Right forelimb (tissue), 1 donor: ENCODE measurements around the gene TNFRSF18.

Source experiments
- DNase-seq: peaks from one replicate; pipeline ENCODE4 v3.0.0-alpha.2; 2018

The TNFRSF18 gene

DNA sequence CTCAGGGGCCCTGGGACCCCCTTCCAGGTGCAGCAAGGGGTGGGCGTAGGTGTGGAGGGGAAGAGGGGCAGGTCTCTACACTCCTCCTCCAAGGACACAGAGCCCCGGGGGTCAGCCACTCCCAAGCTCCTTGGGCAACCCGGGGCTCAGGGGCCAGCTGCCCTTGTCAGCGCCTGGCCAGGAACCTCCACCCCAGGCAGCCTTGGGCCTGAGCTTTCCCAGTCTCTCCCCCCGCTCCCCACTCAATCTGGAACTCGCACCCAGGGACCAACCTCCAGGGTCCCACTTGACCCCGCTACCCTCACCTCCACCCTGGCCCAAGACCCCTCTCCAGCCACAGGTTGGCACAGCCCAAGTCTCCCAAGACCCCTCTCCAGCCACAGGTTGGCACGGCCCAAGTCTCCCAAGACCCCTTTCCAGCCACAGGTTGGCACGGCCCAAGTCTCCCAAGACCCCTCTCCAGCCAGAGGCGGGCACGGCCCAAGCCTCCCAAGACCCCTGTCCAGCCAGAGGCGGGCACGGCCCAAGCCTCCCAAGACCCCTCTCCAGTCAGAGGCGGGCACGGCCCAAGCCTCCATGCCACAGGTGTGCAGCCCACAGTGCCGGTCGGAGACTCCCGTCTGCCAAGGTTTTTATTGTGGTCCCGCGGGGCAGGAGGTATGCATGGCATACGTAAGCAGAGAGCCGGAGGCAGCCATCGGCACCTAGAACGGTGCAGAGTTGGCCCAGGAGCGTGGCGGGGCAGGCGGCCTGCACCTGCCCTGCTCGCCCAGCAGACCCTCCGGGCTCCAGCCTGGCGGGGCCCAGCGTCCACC is 4.5 kb upstream of the TNFRSF18 start:
- DNase-seq, result peak; percentile 39

DNA sequence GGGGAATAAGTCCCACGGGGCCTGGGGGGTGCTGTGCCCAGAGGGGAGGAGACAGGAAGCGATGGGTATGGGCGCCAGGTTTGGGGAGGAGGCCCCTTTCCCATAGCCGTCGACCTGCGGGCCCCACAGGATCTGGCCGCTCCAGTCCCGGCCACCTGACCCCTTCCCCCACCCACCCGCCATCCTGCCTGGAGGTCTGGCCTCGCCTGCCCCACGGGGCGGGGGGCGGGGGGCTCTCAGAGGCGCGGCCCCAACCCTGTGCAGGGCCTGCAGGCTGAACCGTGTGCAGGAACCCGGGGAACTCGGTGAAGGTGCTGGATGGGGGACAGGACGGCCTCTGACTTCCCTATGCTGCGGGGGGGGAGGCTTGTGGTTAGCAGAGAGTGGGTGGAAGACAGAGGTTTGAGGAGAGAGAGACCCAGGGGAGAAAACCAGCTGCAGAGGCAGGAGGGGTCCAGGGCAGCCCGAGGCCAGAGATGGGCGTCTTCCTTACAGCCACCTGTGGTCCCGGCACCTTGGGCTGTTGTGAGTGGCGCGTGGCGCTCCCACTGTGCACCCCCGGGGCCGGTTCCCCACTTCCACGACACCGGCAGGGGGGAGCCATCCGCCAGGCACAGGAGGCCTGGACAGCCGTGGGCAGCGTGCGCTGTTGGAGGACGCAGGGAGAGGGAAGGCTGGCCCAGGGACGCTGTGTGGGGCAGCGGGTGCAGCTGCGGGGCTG is 2.5 kb upstream of the TNFRSF18 start:
- DNase-seq, result peak; percentile 52

DNA sequence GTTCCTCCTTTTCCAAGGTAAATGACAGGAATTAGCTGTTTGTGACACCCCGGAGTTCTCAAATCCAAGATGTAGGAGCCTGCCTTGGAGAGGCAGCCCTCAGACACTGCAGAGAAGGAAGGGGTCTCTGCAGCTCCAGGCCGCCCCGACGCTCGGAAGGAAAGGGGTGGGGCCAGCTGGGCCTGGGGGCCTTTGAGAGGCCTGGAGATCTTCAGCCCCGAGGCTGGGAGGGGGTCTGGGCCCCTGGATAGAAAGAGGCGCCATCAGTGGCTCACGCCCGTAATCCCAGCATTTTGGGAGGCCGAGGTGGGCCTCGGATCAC is 1.1 kb upstream of the TNFRSF18 start:
- peak; percentile 30 for DNase-seq

DNA sequence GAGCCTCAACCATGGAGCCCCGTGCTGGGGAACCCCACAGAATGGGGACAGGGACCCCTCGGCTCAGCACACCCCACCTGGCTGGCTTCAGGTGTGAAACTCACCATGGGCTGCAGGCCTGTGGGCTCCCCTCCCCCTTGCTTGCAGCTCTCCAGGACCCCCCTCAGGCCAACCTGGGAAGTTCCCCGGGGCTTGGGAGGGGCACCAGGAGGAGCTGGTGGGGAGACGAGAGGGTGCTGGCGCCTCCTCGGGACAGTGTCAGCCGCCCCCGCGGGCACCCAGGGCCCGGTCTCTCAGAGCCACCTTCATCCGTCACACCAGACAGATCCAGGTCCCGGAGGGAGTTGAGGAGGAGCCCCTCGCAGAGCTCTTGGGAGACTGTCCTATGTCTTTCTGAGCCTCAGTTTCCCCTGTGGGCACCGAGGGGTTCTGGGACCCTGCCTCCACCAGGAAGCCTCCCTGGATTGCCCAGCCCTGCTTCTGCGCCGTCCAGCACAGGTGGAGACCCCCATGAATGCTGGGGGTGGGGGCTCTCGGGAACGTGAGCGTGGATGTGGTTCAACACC is 657 bp upstream of the TNFRSF18 start:
- peak; percentile 40 for DNase-seq

DNA sequence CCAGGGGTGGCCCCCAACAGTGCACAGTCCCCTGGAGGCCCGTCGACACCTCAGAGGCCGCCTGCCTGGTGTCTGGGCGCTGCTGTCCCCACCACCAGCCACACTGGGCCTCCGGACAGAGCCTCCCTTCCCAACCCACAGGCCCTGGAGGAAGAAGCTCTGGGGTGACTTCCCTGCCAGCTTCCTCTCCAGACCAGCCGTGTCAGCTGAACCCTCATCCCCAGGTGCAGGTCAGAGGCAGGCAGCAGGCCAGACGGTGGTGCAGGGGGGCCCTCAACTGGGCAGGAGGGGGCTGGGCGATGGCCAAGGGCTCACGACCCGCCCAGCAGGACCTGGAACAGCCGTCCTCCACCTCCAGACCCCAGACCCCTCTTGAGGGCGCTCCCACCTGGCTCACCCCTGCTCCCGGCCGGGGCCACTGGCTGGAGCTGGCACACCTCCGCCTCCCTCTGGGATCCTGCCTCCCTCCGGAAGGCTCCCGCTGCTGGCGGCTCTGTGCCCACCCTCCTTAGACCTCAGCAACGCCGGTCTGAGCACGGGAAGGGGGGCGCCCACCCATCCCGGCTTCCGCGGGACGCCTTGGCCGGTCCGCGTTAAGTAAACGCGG is 520 bp downstream of the TNFRSF18 start:
- peak; percentile 47 for DNase-seq

DNA sequence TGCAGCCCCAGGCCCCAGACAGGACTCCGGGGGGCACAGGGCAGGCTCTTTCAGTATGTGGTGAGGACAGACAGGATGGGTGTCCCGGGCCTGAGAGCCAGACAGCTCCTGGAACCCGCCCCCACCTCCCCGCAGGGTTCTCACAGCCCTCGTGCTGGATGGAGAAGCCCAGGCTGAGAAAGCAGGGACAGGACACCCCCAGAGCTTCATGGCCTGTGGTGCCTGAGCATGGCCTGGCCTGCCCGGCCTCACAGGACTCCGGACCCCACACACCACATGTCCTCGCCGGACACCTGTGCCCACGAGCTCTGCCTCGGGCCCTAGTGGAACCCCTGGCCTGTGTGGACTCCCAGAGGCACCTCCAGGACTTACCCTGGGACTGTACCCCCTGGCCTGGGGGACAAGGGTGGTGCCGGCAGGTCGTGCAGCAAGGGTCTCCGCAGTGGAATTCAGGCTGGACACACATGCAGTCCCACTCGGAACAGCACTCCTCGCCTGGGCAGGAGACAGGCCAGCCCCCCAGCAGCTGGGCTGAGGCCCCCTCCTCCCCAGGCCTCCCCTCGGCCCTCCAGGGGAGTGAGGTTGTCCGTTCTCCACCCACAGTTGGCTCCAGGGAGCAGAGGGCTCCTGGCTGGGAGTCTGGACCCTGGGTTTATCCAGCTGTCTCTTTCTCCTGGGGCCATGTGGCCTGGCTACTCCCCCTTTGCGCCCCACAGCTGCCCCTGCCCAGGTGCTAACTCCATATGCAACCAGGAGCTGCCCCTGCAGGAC is 1.2 kb downstream of the TNFRSF18 start:
- peak; percentile 44 for DNase-seq

DNA sequence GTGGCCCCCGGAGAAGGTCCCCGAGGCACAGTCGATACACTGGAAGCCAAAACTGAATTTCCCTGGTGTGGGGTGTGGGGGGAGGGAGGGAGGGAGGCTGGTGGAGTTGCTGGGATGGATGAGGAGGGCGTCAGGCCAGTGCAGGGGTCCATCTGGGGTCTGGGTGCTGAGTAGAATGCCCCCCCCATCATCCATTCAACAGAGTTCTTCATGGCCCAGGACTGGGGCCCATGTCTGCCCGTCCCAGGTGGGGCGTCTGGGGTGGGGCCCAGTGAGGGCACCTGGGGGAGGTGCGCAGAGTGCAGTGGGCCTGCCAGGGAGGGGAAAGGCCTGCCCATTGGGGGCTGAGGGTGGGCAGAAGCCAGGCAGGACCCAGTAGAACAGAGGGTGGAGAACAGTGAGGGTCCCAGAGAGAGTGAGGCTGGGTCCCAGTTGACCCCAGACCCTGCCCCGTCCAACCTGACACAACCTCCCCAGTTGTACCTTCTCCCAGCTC is 1.9 kb downstream of the TNFRSF18 start:
- no peak for DNase-seq

DNA sequence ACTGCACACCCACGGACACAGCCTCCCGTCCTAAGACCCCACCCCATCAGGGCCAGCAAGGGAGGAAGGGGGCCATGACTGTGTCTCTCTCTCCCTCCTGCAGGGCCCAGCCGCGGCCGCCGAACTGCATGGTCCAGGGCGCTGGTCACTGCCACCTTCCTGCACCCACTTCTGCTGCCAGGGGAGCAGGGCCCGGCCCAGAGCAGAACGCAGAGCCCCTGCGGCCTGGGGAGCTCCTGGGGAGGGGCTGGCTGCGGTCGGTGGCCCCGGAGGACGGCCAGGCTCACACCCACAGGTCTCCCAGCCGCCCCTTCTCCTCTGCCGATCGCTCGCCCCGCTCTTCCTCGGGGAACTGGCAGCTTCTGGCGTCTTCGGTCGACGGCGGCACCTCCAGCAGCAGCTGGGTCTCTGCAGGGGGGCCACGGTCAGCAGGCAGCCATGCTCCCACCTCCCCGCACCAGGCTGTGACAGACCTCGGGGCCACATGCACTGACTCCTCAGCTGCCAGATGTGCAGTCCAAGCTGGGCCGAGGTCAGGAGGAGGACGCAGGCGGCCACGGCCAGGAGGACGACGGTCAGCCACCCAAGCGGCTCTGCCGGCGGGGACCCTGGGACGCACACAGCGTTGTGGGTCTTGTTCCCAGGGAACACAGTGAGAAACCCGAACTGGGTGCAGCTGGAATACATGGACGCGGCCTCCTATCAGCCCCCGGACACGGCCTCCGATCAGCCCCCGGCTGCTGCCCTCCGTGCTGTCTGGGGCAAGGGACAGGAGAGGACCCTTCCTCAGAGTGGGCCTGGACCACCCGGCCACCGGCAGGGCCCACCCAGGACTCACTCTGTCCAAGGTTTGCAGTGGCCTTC is 2.6 kb downstream of the TNFRSF18 start:
- DNase-seq, result peak; percentile 40

DNA sequence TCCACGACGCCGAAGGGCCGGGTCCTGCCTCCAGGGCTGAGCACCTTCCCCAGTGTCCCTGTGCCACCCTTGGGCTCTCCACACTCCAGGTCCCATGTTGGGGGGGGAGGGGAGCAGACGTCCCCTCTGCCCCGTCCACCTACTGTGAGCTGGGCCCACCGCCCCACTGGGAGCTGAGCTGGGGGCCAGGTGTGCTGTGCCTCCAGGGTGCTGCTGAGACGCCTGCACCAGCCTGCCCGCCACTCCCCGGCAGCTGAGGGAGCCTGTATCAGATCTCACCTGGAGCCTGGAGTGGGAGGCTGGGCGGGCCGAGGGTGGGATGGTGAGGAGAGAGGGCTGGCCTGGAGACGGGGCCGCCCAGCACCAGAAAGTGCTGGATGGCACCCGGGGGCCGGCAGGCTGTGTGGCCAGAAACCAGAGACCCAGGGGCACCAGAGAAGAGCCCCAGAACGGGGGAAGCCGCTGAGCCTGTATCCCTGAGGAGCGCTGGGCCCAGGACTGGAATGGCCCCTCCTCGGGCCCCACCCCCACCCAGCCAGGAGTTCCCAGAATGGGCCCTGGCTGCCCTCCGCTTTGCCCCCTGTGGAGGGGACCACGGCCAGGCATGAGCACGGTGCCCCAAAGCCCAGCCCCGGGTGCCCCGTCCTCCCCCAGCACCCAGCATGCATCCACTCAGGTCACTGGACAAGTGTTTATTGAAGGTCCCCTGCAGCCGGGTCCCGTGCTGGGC is 3.4 kb downstream of the TNFRSF18 start:
- peak; percentile 40 for DNase-seq

DNA sequence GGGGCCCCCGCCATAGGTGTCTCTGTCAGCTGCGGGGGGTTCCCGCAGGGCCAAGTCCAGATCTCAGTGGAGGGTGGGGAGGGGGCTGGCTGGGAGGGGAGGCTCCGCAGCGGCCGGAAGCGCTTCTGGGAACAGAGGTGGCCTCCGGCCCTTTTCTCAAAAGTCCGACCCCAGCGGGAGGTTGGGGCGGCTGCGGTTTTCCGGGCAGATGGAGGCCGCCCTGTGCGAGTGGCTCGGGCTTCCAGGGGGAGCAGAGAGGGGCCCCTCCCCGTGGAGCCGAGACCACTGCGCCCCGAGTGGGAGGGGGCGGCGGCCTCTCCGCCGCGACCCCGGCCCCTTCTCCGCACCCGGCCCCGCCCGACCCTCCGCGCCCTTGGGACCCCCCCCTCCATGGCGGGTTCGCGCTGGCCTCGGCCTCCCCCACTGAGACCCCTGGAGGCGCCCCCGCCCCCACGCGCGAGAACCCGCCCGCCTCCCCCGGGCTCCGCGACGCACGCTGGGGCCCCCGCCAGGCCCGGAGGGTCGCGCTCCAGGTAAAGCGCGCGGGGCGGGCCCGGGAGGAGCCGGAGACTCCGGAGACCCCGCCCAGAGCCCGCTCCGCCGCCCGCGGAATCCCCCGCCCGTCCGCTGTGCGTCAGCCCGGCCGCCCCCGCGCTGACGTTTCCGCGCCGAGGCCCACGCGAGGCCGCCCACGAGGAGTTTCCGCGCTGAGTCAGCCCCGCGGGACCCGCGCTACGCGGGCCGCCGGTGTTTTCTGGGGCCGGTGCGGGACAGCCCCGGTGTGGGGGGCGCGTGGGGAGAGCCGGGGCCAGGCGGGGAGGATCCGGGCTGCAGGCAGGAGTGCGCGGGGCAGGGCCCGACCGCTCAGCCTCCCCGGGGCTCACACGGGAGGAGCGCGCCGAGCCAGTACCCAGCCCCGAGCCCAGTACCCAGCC is 5.2 kb downstream of the TNFRSF18 start:
- peak; percentile 63 for DNase-seq

DNA sequence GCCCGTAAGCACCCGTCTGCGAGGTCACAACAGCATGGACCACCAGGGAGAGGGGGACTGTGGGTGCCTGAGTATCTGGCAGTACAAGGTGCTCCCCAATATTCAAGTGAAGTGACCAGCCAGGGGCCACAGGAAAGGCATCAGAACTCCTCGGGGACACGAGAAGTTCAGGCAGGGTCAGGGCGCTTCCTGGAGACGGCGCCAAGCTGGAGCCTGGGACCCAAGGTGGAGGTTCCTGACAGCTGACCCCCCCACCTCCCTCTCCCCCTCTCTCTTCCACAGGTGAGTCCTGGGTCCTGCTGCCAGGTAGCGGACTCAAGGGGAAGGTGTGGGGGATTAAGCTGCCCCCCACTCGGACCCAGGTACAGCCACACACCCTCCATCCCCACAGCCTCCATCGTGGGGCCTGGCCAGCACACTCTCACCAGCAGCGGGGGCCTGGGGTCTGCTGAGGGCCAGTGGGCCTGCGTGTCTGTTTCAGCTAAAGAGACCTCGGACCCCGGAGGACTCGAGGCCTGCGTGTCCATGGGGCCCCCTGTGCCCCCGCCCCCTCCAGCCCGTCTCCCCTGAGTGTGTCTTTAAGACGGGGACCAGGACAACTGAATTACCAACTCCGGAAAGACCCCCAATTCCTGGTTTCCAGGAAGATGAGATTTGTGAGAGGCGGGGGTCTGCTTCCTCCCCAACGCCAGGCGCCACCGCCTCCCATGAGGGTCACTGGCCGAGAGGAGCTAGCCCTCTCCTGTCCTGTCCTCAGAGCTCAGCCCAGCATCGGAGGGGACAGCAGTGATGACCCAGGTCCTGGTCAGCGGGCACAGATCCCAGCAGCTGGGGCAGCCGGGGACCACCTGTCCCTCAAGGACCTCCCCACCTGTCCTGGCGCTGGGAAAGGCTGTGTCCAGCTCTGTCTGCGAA is 6.2 kb downstream of the TNFRSF18 start:
- peak; percentile 46 for DNase-seq

DNA sequence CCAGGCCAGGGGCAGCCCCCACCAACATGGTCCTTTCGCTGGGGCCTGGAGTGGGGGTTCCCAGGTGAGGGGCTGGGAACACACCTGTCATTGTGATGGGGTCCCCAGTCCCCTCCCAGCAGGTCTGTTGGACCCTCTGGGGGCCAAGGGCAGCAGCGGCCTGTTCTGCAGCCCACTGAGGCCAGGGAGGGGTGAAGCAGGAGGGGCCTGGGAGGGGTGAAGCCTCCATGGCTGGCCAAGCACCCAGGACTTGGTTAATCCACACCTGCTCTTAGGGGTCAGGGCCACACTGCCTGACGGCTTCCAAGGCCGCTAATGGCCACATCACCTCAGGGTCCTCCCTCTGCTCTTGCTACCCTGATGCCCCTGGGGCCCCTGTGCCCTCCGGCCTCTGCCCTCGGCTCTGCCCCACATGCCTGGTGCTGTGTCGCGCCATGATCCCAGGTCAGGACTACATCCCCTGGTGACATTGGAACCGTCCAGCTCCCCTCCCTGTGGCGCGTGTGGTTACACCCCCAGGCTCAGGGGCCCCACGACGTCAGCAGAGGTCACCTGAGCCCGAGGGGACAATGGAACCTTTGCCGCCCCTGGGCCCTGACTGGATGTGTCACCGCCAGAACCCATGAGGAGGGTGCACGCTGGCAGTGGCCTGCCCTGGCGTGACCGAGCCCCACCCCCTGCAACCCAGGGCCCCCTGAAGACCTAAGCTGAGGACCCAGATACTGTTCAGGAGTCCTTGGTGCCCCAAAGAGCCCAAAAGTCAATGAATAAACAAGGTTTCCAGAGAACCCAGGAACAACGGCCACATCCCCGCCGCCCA is 7.0 kb downstream of the TNFRSF18 start:
- DNase-seq, result peak; percentile 37

DNA sequence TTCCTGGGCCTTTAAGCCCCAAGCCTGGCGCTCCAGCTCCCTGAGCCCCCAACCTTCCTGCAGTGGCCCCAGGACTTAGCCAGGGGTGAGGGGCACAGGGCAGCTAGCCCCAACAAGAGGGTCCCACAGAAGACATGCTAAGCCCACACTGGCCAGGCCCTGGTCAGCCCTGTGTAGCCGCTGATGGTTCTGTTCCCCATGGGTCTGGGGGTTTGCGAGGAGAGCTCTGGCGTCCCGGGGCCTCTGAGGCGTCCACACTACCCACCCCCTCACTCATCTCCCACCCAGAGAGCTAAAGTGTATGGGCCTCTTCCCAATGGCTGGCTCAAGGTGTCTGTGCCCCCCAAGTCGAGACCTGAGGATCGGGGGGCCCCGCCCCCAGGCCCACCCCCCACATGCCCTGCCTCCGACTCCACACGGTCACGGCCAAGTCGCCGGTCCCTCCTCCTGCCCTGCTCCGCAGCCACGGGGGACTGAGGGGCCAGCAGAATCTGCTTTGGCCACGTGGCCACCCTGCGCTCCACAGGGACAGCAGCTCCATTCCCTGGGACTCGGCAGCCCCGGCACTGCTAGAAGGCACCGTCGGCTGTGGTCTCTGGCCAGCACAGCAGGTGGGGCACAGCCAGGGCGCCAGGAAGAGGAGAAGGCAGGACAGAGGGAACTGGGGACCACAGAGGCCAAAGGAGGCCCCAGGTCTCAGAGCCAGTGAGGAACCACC is 7.8 kb downstream of the TNFRSF18 start:
- peak; percentile 24 for DNase-seq

DNA sequence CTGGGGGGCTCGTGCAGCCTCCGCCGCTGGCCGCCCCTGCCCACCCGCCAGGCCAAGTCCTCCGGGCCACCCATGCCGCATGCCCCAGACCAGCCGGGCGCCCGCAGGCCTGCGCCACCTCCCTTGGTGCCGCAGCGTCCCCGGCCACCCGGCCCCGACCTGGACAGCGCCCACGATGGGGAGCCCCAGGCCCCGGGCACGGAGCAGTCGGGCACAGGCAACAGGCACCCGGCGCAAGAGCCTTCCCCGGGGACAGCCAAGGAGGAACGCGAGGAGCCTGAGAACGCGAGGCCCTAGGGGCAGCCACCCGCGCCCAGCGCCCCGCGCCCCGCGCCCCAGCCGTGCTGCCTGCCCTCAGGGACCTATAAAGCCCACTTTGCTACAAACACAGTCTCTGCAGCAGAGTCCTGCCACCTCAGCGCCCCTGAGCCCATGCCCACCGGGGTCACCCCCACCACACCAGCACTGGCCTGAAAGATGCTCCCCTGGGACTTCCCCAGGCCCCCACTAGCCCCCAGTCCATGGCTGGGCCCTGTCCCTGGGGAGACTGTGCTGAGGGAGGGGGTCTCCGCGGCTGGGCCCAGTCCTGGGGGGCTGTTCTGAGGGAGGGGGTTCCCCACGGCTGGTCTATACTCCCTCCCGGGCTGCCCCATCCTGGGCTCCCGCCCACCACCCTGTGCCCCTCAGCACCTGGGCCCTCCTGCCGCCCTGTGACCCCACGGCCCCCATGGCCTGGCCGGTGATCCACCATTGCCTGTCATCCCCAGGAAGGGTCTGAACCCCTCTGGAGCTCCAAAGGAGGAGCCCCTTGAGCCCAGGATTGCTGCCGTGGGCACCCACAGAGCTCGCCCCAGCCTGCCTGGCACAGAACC is 8.6 kb downstream of the TNFRSF18 start:
- peak; percentile 44 for DNase-seq

DNA sequence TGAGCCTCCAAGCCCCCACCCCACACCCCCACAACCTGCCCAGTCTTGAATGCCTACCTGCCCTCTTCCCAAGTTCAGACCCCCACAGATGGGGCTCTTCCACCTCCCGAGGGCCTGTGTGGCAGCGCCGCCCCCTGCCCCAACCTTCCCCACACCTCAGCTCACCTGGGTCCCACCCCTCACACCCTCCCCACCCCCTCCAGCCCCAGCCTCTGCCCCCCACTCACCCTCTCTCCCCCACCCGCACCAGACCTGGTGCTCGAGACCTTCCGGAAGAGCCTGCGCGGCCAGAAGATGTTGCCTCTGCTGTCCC is 9.2 kb downstream of the TNFRSF18 start:
- DNase-seq, result no peak
